ENCODE data around the gene AAR2. TPM values are rescaled to one million over a fixed set of nuclear protein-coding genes. Genes with fewer than 3 reads are reported as not detected.
A peak's percentile ranks its signal among the peaks of the same experiment; 100 is the strongest.

Gene AAR2
- total RNA-seq, 1 experiment from 2014 or later: 60.0 TPM

DNA sequence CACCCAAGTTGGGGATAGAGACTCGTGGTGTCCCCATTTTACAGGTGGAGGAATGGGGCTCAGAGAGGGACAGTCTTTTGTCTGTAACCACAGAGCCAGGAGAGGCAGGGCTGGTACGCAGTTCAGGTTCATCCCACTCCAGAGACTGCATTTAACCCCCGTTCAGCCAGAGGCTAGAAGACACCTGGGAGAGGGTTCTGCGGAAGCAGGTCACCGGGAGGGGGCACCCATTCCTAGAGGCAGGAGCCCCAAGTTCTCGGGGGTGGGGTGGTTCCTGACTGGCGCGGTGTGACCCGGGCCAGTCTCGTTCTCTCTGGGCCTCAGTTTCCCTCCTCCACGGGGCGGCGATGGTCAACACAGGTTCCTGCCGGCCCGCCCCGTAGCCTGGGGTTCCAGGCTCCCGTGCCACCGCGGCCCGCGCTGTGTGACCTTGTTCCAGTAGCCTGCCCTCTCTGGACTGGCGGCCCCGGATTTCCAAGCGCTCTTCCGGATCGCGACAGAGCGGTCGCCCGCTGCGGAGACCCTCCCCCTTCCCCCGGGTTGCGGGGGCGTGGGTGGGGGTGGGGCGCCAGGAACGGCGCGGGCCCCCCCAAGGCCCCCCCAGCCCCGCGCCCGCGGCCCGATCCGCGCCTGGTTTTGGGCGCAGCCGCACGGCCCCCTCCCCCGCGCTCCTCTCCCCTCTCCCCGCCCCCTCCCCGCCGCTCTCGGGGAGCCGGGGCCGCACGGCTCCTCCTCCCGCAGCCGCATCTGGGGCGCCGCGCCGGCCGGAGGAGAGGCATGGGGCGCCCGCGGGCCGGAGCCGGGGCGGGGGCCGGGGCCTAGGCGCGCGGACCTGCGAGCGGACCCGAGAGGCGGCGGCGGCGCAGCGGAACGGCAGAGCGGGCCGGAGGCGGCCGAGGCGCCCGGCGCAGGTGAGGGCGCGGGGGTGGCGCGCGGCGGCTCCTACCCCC is 69.6 kb downstream of the AAR2 start, which contains the start of gene DLGAP4:
Gene DLGAP4, plus strand, starts transcription at position 738 of the 950 bp plus-strand sequence. CDS start 125,379 bp downstream, outside the sequence.
- no peak for DNase-seq
- TF ChIP-seq, protein P1, sequence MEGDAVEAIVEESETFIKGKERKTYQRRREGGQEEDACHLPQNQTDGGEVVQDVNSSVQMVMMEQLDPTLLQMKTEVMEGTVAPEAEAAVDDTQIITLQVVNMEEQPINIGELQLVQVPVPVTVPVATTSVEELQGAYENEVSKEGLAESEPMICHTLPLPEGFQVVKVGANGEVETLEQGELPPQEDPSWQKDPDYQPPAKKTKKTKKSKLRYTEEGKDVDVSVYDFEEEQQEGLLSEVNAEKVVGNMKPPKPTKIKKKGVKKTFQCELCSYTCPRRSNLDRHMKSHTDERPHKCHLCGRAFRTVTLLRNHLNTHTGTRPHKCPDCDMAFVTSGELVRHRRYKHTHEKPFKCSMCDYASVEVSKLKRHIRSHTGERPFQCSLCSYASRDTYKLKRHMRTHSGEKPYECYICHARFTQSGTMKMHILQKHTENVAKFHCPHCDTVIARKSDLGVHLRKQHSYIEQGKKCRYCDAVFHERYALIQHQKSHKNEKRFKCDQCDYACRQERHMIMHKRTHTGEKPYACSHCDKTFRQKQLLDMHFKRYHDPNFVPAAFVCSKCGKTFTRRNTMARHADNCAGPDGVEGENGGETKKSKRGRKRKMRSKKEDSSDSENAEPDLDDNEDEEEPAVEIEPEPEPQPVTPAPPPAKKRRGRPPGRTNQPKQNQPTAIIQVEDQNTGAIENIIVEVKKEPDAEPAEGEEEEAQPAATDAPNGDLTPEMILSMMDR (IDR thresholded peaks at IDR 0.05; ENCODE audit: insufficient read depth in 1 of 2, low read depth in 1 of 2, low read length in 1 of 2, severe bottlenecking in 1 of 2, unreplicated experiment in 1 of 2): no peak
- Histone ChIP-seq H3K4me3 (ENCODE audit: low read depth, low read length) (no peak within 1 kb of the TSS; the same call in 1 of the 2 replicates), H3K36me3 (ENCODE audit: control insufficient read depth, insufficient read depth, low read length) (no peaks in the 10 kb centered on the region), H3K4me1 (peaks cover 5% of the 10 kb centered on the region; the same call in 1 of the 2 replicates), H3K27me3 (replicated peaks; ENCODE audit: control insufficient read depth, insufficient read depth, low read length) (peaks cover 16% of the 10 kb centered on the region), H3K9me3 (no peaks in the 10 kb centered on the region)
- Mint-ChIP-seq H3K27me3 (ENCODE audit: insufficient read depth, unreplicated experiment) (peaks cover 47% of the 10 kb centered on the region), H3K27ac (ENCODE audit: unreplicated experiment) (no peak within 1 kb of the TSS), H3K4me3 (ENCODE audit: unreplicated experiment) (peak within 1 kb of the TSS; percentile 31), H3K36me3 (ENCODE audit: insufficient read depth, unreplicated experiment) (no peaks in the 10 kb centered on the region), H3K9me3 (ENCODE audit: unreplicated experiment) (no peaks in the 10 kb centered on the region), H3K4me1 (ENCODE audit: low read depth, unreplicated experiment) (no peaks in the 10 kb centered on the region)
- ChIA-PET CTCF (interaction anchor here (1.2 kb wide), 1 partner anchor 32 kb away, joined by 5 read pairs; no protein-coding TSS in a partner anchor), POLR2A (no interaction called here)
- no TSS peak for BruUV-seq (replicated peaks)
- intact Hi-C loops (cut with micrococcal nuclease; ENCODE audit: unreplicated experiment): no loop called here

Other genes with a start within 250 kb of the AAR2 start
- 129 and 137 TPM in 2 replicates for gene EPB41L1, start 81.7 kb upstream of the AAR2 start, total RNA-seq (2022)
- gene DLGAP4, start 69.9 kb downstream of the AAR2 start, total RNA-seq (2022): 120 and 122 TPM in 2 replicates